HepG2 (cell line): ENCODE results near the gene TUT1. TPM values are rescaled to one million over a fixed set of nuclear protein-coding genes. Genes with fewer than 3 reads are reported as not detected.

Source experiments
- ARHGAP35 ChIP-seq: sonication (generic); formaldehyde crosslinking; IDR thresholded peaks from 2 replicates; pipeline ENCODE4 v1.9.0; 2022; ENCODE audit warnings: mild to moderate bottlenecking, inconsistent platforms, moderate library complexity, missing genetic modification reagents, borderline replicate concordance
- BCL6 ChIP-seq: IDR thresholded peaks from 2 replicates; pipeline ENCODE4 v1.6.1; 2016; ENCODE audit warnings: missing genetic modification reagents, missing compliant biosample characterization
- IRX3 ChIP-seq: sonication (generic); formaldehyde crosslinking; IDR thresholded peaks from 2 replicates; pipeline ENCODE4 v1.8.1; 2023; ENCODE audit warnings: mild to moderate bottlenecking, low read depth, missing genetic modification reagents, borderline replicate concordance
- KLF13 ChIP-seq: sonication (generic); formaldehyde crosslinking; IDR thresholded peaks from 2 replicates; pipeline ENCODE4 v1.4.0; 2020; ENCODE audit warnings: mild to moderate bottlenecking, missing genetic modification reagents
- PHF5A ChIP-seq: IDR thresholded peaks from one replicate; pipeline ENCODE4 v1.6.1; 2018; ENCODE audit warnings: low read depth, missing genetic modification reagents; ENCODE audit not compliant: unreplicated experiment
- SNAPC2 ChIP-seq: sonication (generic); formaldehyde crosslinking; IDR thresholded peaks from 2 replicates; pipeline ENCODE4 v1.8.1; 2022; ENCODE audit warnings: mild to moderate bottlenecking, missing genetic modification reagents
- ZNF331 ChIP-seq: sonication (generic); formaldehyde crosslinking; IDR thresholded peaks from 2 replicates; pipeline ENCODE4 v1.4.0; 2020; ENCODE audit warnings: missing genetic modification reagents
- ZNF614 ChIP-seq: IDR thresholded peaks from 2 replicates; pipeline ENCODE4 v1.6.1; 2018; ENCODE audit warnings: missing biosample characterization, missing genetic modification reagents, inconsistent platforms, borderline replicate concordance
- ZNF761 ChIP-seq: sonication (generic); formaldehyde crosslinking; conservative IDR thresholded peaks from 2 replicates; pipeline ENCODE4 v1.4.0; 2020; ENCODE audit warnings: mild to moderate bottlenecking, missing genetic modification reagents
- polyA plus RNA-seq, 8 experiments: library from polyadenylated mRNA; depleted of rRNA in 3 of 8; stranded (reverse) in 7 of 8; unstranded in 1 of 8; fragments of >200 nt; fragmentation: Illumina TruSeq in 4 of 8; extraction: Trizol in 4 of 8; gene quantifications; 2 replicates each; pipeline versions ENCODE4 v1.2.1 to v1.2.3, GENCODE V29; 2011 to 2016; ENCODE audit warnings: low read depth in 4 of 8, missing spikeins in 1 of 8, mixed read lengths in 1 of 8; ENCODE audit not compliant: insufficient read depth in 1 of 8
- total RNA-seq, 5 experiments: library from RNA; depleted of rRNA; stranded (reverse); fragments of >200 nt; fragmentation: Illumina TruSeq; extraction: Trizol; gene quantifications; 2 replicates each; pipeline ENCODE4 v1.2.3, GENCODE V29; 2016; ENCODE audit warnings: low read depth in 1 of 5
- TF ChIP-seq, protein P1 (sequence below), 2 experiments: fragments of 450-650 bp in 1 of 2; sonication (generic) in 1 of 2; formaldehyde crosslinking in 1 of 2; IDR thresholded peaks; 2 replicates each; pipeline versions ENCODE4 v1.6.1 to v1.8.0; 2016 to 2022; ENCODE audit warnings: antibody characterized with exemption in 1 of 2, mild to moderate bottlenecking in 1 of 2, missing genetic modification reagents in 1 of 2
- TF ChIP-seq, protein P2 (sequence below): sonication (generic); formaldehyde crosslinking; IDR thresholded peaks from 2 replicates; pipeline ENCODE4 v1.4.0; 2020; ENCODE audit warnings: mild to moderate bottlenecking, missing genetic modification reagents
- TF ChIP-seq, protein P3 (sequence below): IDR thresholded peaks from 2 replicates; pipeline ENCODE4 v1.6.1; 2016; ENCODE audit warnings: missing compliant biosample characterization, missing genetic modification reagents, borderline replicate concordance
- TF ChIP-seq, protein P4 (sequence below): sonication (generic); formaldehyde crosslinking; IDR thresholded peaks from 2 replicates; pipeline ENCODE4 v1.4.0; 2020; ENCODE audit warnings: mild to moderate bottlenecking, missing genetic modification reagents
- TF ChIP-seq, protein P5 (sequence below): IDR thresholded peaks from 2 replicates; pipeline ENCODE4 v1.6.1; 2016; ENCODE audit warnings: low read depth, control low read depth

TUT1 gene
- total and polyA plus RNA-seq, 2 of the 13 experiments (the other 11 are each of a cell fraction or from before 2014, with no cell fraction given) = 9.7 to 14.3 TPM

DNA sequence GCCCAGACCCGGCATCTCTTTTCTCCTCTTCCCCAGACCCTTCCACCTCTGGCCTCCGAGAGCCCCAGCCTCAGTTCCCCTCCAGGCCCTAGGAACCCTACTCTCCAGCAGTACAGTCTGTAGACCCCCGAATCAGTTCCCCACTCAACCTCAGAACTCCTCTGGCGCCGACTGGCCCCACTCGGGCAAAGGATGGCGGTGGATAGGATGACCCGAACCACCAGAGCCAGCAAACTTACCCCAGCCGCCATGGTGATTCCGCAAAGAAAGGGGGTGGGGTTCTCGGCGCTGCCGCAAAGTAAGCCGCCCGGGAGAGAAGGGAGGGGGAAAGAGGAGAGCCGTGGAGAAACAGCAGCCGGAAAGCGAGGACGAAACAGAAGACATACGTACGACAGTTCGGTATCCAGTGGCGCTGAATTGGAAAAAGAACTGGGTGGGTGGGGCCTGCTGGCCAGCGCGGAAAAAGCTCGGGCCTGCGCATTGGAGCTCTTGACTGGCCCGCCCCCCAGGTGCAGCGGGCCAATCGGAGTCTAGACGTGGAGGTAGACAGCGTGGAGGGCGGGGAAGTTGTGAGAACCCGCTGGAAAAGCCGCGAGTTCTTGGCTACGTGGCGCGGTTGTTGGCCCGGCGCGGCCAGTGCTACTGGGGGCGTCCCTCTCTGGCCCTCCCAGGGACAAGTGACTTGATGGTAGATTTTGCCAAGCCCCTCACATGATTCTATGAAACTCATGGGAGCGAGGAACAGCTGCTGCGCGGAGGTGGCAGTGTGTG, 17.5 kb downstream of the TUT1 start, which contains the start of gene EEF1G (continued):
- TF ChIP-seq, protein P1, sequence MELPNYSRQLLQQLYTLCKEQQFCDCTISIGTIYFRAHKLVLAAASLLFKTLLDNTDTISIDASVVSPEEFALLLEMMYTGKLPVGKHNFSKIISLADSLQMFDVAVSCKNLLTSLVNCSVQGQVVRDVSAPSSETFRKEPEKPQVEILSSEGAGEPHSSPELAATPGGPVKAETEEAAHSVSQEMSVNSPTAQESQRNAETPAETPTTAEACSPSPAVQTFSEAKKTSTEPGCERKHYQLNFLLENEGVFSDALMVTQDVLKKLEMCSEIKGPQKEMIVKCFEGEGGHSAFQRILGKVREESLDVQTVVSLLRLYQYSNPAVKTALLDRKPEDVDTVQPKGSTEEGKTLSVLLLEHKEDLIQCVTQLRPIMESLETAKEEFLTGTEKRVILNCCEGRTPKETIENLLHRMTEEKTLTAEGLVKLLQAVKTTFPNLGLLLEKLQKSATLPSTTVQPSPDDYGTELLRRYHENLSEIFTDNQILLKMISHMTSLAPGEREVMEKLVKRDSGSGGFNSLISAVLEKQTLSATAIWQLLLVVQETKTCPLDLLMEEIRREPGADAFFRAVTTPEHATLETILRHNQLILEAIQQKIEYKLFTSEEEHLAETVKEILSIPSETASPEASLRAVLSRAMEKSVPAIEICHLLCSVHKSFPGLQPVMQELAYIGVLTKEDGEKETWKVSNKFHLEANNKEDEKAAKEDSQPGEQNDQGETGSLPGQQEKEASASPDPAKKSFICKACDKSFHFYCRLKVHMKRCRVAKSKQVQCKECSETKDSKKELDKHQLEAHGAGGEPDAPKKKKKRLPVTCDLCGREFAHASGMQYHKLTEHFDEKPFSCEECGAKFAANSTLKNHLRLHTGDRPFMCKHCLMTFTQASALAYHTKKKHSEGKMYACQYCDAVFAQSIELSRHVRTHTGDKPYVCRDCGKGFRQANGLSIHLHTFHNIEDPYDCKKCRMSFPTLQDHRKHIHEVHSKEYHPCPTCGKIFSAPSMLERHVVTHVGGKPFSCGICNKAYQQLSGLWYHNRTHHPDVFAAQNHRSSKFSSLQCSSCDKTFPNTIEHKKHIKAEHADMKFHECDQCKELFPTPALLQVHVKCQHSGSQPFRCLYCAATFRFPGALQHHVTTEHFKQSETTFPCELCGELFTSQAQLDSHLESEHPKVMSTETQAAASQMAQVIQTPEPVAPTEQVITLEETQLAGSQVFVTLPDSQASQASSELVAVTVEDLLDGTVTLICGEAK (IDR thresholded peaks at IDR 0.05) = no peak
- TF ChIP-seq, protein P1 (CRISPR knock-in tag; IDR thresholded peaks at IDR 0.05) = no peak
- TF ChIP-seq, protein P2, sequence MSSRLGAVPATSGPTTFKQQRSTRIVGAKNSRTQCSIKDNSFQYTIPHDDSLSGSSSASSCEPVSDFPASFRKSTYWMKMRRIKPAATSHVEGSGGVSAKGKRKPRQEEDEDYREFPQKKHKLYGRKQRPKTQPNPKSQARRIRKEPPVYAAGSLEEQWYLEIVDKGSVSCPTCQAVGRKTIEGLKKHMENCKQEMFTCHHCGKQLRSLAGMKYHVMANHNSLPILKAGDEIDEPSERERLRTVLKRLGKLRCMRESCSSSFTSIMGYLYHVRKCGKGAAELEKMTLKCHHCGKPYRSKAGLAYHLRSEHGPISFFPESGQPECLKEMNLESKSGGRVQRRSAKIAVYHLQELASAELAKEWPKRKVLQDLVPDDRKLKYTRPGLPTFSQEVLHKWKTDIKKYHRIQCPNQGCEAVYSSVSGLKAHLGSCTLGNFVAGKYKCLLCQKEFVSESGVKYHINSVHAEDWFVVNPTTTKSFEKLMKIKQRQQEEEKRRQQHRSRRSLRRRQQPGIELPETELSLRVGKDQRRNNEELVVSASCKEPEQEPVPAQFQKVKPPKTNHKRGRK = no peak
- TF ChIP-seq PHF5A = peak; percentile 75
- TF ChIP-seq ARHGAP35 (CRISPR knock-in tag) = no peak
- no peak for TF ChIP-seq KLF13 (CRISPR knock-in tag)
- TF ChIP-seq, protein P3, sequence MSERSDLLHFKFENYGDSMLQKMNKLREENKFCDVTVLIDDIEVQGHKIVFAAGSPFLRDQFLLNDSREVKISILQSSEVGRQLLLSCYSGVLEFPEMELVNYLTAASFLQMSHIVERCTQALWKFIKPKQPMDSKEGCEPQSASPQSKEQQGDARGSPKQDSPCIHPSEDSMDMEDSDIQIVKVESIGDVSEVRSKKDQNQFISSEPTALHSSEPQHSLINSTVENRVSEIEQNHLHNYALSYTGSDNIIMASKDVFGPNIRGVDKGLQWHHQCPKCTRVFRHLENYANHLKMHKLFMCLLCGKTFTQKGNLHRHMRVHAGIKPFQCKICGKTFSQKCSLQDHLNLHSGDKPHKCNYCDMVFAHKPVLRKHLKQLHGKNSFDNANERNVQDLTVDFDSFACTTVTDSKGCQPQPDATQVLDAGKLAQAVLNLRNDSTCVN (CRISPR knock-in tag) = peak; percentile 27; the same call in 1 of the 2 replicates
- TF ChIP-seq, protein P4, sequence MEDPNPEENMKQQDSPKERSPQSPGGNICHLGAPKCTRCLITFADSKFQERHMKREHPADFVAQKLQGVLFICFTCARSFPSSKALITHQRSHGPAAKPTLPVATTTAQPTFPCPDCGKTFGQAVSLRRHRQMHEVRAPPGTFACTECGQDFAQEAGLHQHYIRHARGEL = no peak
- peak; percentile 16; the same call in 1 of the 2 replicates for TF ChIP-seq ZNF331 (CRISPR knock-in tag)
- TF ChIP-seq BCL6 (CRISPR knock-in tag) = no peak
- TF ChIP-seq, protein P5, sequence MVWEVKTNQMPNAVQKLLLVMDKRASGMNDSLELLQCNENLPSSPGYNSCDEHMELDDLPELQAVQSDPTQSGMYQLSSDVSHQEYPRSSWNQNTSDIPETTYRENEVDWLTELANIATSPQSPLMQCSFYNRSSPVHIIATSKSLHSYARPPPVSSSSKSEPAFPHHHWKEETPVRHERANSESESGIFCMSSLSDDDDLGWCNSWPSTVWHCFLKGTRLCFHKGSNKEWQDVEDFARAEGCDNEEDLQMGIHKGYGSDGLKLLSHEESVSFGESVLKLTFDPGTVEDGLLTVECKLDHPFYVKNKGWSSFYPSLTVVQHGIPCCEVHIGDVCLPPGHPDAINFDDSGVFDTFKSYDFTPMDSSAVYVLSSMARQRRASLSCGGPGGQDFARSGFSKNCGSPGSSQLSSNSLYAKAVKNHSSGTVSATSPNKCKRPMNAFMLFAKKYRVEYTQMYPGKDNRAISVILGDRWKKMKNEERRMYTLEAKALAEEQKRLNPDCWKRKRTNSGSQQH (CRISPR knock-in tag) = no peak; the same call in 1 of the 2 replicates
- TF ChIP-seq ZNF761 (CRISPR knock-in tag) = no peak; the same call in 1 of the 2 replicates
- TF ChIP-seq IRX3 = no peak
- no peak for TF ChIP-seq SNAPC2 (CRISPR knock-in tag)
- 0 out of 2 replicates have a peak, but pooled peaks have one; percentile 77 for TF ChIP-seq ZNF614 (CRISPR knock-in tag)
